Stimulated activated CD8-positive, alpha-beta memory T cell treated with anti-CD3 and anti-CD28 coated beads, Interleukin-7, amount 100 ng/mL, for 24 hours (primary cell): Measurements from ENCODE around the gene ZBTB7C.

Experiments
- DNase-seq: peaks from one replicate; pipeline ENCODE4 v3.0.0-alpha.2; 2020; ENCODE audit warnings: low read depth

Gene ZBTB7C

DNA sequence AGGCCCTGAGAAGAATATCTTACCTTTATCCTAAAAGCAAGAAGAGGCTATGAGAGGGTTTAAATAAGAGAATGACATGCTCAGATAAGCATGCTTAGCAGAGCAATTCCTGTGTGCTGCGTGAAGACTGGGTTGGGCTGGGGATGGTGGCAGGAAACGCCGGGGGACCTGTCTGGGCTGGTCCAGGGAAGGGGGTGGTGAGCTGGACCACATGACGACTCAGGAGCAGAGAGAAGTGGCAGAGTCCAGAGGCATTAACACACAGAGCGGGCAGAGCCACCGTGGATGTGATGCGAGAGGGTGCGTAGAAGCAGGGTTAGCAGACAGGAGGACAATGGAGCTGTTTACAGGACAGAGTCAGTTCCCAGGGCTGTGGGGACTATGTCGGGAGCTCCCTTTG is 84.5 kb downstream of the ZBTB7C start:
- DNase-seq = no peak

DNA sequence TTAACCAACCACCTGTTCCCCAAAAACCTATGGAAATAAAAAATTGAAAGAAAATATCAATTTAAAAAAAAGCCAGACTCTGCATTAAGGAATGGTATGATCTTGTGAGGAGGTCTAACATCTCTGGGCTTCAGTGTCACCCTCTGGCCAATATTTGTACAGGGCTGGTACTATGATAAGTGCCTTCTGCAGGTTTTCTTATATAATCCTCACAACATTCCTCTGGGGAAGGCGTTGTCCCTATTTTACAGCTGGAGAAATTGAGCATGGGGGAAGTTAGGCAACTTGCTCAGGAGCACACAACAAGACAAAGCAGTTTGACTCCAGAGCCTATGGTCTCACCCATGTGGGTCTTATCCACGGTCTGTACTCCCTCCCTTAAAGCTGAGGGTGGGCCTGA is 86.0 kb downstream of the ZBTB7C start:
- DNase-seq = no peak

DNA sequence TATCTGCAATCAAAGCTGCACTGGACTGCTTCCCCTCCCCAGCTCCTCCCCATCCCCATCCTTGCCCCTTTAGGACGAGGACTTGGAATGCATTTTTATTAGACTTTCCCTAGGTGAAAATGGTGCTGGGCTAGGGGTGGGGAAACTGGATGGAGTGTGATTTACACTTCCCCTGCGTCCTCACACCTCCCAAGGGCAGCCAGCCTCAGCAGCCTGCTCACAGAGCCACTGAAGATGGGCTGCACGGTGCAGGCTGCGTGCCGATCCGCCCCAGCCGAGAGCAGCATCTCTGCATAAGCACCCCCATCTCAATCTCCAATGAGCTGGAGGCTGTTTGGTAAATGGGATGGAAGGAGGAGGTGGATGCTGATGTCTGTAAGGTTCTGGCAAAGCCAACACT is 87.6 kb downstream of the ZBTB7C start:
- DNase-seq = no peak

DNA sequence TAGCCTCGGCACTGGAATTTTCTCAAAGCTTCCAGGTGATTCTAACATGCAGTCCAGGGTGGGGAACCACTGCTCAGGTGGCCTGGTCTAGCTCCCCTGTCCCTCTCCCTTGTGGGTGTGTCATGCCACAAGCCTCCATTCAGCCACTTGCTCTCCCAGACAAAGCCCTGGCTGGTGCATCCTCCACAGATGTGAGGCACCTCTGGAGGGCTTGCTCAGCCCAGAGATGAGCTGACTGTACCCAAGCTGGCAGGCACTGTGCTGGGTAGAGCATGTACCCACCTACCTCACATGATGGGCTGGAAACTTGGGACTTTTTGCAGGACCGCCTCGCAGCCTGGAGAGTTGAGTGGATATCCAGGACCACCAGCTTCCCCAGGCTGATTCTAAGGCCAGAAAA is 88.1 kb downstream of the ZBTB7C start:
- DNase-seq = no peak

DNA sequence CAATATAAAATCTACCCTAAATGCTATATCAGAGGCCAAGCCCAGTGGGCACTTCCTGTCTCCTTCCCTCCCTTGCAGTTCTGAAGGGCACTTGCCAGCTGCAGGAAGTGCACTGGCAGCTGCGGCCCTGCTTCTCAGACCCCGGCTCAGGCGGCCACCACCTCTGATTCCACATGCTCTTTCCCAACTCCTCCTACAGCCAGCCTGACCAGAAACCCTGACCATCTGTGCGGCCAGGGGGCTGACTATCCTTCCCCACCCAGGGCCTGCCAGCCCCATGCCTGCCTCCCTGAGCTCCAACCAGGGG is 88.6 kb downstream of the ZBTB7C start:
- DNase-seq = no peak

DNA sequence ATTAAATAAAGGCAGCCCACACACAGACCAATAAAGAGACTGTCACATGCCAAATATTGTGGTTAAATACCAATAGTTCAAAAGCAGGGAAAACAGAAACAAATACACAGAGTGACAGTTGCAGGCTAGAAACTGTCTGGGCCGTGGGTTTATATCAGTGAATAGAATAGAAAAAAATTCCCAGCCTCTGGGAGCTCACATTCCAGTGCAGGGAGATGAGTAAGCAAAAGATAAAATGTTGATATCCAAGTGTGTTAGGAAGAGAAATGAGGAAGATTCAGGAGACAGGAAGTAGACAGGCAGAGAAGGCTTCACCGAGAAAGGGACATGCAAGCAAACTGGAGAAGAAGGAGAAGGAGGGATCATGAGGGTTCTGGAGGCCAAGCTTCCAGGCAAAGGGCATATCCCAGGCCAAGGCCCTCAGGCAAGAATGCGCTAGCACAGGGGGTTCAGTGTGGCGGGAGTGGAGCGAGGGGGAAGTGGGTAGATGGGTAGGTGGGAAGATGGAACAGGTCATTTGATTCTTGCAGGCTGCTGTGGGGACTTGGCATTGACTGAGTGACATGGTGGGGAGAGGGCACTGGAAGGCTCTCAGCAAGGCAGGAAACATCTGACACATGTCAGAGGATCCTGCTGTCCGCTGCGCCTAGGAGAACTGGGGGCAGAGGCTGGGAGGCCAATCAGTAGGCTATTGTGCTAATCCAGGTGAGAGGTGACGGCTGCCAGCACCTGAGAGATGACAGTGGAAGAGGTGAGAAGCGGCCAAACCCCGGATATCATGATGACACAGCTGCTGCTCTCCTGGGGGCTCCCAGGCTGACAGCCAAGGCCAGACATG is 89.2 kb downstream of the ZBTB7C start:
- no peak for DNase-seq

- DNase-seq = no peak
Observed at GRCh38 chr18:48318436-48318835, 90.7 kb downstream of the ZBTB7C start.

DNA sequence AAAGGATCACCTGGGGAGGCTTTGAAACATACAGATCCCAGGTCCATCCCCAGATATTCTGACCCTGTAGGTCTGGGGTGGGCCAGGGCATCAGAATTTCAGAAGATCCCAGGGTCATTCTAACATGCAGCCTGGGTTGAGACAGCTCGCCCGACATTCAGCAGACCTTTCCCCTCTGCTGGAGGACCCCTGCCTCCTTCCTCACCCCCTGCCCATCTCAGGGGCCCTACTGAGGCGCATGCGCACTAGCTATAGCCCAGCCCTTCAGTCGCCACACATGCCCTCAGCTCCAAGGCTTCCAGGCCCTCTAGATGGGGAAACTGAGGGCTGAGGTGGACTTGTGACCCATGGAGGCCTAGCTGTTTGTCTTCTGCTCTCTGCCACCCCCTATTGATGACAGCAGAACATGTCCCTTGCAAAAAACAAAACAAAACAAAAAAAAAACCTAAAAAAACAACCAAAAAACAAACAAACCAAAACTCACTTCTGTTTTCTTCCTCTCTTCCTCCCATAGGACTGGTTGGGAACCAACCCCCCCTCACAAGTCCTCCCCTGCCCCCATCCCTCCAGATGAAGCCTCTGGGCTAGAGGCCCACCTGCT is 91.3 kb downstream of the ZBTB7C start:
- DNase-seq = no peak

GRCh38 chr18:48316177-48316576 is 93.0 kb downstream of the ZBTB7C start:
- DNase-seq = no peak

- no peak for DNase-seq
Observed at GRCh38 chr18:48314690-48315089, 94.5 kb downstream of the ZBTB7C start.

- no peak for DNase-seq
Observed at GRCh38 chr18:48313792-48314191, 95.4 kb downstream of the ZBTB7C start.

DNA sequence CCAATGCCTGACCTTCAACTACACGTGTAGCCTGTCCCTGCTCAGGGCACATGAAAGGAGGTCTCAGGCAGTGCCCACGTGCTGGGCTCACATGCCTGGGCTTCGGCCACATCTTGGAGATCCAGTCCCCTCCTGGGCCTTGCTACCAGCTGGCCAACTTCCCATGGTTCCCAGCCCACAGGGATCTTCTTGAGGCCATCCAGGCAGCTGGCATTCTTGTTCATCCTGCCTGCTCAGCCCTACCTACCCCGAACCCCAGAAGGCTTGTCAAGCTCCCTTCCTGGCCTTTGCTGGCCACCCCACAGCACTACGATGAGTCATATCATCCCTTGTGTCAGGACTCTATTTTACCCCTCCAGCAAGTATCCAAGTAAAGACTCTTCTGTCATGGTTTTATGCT is 97.1 kb downstream of the ZBTB7C start:
- no peak for DNase-seq

DNA sequence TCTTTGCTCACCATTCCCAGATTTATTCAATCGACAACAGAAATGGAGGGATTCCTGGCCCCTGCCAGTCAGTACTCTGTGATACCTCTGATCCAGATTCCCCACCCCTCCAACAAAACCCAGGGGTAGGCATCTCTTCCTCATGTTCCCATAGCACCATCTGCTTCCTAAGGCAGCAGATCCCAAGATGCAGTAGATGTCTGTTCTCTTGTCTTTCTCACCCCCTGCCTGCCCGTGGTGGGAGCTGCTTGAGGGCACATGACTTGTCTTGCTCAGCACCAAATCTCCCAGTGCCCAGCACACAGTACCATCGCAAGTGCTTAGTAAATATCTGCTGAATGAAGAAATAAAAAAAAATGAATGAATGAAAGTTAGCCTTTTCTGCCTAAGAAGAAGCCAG is 98.2 kb downstream of the ZBTB7C start:
- no peak for DNase-seq

- no peak for DNase-seq
Observed at GRCh38 chr18:48310353-48310752, 98.8 kb downstream of the ZBTB7C start.

DNA sequence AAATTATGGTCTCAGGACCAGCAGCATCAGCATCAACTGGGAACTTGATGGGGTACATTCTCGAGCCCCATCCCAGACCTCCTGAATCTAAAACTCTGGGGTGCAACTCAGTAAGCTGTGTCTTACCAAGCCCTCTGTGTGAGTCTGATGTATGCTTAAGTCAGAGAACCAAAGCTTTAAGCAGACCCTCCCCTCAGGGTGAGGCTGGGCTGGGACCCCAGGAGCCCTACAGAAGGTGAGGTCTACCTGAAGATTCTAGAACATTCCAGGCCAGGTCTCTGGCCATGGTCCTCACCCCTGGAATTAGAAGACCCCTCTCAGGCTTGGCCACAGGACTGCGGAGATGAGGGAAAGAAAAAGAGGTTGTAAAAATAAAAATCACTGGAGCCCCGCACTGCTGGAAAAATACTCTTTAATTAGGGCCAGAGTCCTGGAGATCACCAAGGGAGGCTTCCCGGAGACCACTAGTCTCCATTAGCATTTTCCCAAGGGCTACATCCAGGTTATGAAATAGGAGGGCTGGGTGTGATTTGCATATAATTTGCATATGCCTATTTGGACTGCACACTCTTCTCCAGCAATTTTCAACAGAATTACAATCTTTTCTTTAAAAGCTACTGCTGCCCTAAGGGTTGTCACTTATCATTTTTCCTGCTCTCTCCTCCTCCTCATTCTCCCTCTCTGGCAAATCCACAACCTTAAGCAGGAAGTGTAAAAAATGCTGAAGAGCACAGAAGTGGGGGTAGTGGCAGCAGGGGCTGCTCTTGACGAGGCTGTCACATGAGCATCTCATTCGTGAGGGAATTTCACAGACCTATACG is 100.2 kb downstream of the ZBTB7C start:
- DNase-seq = no peak

DNA sequence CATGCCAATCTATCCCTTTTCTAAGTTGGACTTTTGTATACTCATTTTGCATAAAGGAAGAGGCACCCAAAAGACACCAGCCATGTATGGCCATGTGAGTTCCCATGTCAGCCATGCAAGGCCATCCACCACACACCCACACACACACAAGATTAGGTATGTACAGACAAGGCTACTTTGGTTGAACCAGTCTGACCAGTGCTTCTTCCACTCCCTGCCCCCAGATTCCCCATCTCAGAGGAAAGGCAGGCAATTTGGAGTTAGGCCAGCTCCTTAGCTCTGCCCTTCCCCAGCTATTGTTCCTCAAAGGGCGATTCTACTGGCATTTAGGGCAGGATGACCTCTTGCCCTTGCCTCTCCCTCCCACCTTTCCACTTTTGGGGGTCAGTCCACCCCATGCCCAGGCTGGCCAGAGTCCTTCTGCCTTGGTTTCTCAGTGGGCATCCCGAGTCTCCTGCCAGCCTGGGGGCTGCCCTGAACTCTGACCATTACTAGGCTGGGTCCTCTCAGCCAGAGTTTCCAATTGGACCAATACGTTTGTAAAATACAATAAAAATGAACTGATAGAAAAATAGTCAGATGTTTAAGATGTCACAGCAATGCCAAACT is 101.1 kb downstream of the ZBTB7C start:
- DNase-seq = no peak

DNA sequence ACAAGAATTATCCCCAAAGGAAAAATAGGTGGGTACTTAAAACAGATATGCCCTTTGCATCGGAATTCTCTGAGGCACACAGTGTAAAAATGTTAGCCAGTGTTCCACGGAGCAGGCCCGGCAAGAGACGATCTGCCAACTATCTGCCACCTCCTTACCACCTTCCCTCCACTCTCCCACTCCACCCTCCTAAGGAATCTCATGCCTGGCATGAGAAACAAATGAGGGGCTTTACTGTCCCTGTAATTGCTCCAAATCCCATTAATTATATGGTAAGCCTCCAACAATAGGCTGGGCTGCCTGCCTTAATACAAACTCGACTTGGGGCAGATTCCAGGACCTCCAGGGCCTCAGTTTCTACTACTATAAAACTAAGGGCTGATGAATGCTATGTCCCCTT is 102.3 kb downstream of the ZBTB7C start:
- no peak for DNase-seq

GRCh38 chr18:48304906-48305693 is 104.1 kb downstream of the ZBTB7C start:
- no peak for DNase-seq

DNA sequence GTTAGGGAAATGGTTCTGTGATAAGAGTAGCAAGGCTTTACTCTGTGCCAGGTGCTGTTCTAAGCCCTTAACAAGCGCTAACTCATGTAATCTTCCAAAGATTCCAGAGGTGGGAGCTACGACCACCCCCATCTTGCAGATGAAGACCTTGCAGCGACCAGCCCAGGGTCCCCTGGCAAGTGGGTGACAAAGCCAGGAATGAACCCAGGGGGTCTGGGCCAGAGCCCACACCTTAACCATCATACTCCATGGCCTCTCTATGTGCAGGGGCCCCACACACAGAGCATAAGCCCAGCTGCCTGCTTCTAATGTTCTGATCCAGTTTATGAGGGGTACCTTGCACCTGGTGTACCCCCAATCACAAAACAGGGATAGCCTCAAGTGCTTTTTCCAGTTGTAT is 105.3 kb downstream of the ZBTB7C start:
- DNase-seq = no peak

DNA sequence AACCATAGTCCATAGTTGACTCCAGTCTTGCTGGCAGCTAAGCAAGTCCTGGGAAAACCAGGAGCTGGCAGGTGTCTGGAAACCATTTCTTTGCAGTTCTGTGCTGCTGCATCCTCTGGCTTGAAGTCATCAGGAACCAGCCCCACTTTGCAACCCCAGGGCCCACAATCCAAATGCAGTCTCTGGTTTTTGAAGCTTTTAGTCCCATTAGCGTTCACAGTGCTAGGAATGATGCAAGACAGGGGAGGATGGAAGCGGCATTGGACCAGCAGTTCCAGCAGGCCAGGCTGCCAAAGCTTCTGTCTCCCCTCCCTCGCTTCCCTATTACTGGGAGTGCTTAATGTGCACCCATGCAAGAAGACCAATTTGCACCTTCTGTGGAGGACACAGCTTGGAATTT is 106.4 kb downstream of the ZBTB7C start:
- DNase-seq = no peak

- DNase-seq = no peak
Observed at GRCh38 chr18:48300463-48300961, 108.7 kb downstream of the ZBTB7C start.

DNA sequence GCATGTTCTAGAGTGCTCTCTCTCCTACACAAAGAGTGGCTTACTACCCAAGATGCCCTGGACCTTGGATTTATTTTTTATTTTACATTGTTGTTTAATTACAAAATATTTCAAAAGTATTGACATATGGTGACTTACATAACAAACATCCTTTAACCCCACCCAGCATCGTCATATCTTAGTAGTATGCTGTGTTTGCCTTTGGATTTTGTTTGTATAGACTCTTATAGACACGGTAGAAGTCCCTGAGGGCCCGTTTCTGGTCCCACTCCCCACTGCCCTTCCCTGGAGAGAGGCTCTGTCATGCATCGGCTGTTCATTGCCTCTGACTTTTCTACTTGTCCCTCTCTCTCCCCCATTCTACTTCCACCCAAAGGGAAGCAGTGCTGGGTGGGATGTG is 112.0 kb downstream of the ZBTB7C start:
- no peak for DNase-seq
